ENCODE measurements around the gene ADAMTS4. TPM values are rescaled to one million over a fixed set of nuclear protein-coding genes. Genes with fewer than 3 reads are reported as not detected.

The ADAMTS4 gene
- total and polyA plus RNA-seq, 9 of the 15 experiments (the other 6 are each of a cell fraction or from before 2014, with no cell fraction given) = 0.07 to 3.7 (median 0.41) TPM

DNA sequence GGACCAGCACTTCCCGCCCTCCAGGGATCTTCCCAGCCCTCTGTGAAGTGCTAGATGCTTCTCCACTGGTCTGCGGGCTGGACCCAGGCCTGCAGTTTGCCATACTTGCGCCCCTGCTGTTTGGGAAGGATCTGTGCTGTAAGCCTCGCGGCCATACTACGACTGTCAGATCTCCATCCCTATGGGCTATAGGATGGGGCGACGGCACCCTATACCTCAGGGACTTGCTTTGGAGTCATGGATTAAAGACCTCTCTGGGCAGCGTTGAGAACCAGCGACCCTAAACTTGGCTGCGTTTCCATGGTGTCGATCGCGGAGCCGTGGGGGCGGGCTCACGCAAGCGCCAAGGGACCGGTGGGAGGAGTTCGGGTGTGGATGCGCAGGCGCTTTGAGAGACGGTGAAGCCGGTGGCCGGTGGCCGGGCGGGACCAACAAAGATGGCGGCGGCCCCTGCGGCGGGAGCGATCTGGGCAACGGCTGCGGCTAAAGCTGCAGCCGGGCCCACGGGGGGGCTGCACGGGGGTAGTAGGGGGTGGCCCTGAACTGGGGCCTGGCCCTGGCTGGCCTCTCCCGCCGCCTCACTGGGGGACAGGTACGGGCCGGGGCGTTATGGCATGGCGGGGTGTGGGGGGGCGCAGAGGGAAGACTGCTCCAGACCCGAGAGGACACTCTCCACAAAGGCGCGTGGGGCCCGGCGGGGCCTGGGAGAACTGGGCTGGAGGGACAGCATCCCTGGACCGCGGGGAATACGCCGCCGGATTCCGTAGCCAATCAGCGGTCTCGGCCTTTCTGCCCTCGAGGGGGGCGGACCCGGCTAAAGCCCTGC lies 39.6 kb downstream of the ADAMTS4 start, which contains the start of gene USP21 (continued):
- TF ChIP-seq, protein P1, sequence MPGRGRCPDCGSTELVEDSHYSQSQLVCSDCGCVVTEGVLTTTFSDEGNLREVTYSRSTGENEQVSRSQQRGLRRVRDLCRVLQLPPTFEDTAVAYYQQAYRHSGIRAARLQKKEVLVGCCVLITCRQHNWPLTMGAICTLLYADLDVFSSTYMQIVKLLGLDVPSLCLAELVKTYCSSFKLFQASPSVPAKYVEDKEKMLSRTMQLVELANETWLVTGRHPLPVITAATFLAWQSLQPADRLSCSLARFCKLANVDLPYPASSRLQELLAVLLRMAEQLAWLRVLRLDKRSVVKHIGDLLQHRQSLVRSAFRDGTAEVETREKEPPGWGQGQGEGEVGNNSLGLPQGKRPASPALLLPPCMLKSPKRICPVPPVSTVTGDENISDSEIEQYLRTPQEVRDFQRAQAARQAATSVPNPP (IDR thresholded peaks at IDR 0.05; ENCODE audit: borderline replicate concordance, insufficient read depth, insufficient read length) = no peak
- TF ChIP-seq, protein P2, sequence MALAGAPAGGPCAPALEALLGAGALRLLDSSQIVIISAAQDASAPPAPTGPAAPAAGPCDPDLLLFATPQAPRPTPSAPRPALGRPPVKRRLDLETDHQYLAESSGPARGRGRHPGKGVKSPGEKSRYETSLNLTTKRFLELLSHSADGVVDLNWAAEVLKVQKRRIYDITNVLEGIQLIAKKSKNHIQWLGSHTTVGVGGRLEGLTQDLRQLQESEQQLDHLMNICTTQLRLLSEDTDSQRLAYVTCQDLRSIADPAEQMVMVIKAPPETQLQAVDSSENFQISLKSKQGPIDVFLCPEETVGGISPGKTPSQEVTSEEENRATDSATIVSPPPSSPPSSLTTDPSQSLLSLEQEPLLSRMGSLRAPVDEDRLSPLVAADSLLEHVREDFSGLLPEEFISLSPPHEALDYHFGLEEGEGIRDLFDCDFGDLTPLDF (CRISPR knock-in tag; IDR thresholded peaks at IDR 0.05) = no peak; the same call in 1 of the 2 replicates
- TF ChIP-seq, protein P3, sequence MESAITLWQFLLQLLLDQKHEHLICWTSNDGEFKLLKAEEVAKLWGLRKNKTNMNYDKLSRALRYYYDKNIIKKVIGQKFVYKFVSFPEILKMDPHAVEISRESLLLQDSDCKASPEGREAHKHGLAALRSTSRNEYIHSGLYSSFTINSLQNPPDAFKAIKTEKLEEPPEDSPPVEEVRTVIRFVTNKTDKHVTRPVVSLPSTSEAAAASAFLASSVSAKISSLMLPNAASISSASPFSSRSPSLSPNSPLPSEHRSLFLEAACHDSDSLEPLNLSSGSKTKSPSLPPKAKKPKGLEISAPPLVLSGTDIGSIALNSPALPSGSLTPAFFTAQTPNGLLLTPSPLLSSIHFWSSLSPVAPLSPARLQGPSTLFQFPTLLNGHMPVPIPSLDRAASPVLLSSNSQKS (CRISPR knock-in tag; IDR thresholded peaks at IDR 0.05) = no peak
- peak; percentile 33; the same call in 1 of the 2 replicates for TF ChIP-seq C11orf30 (IDR thresholded peaks at IDR 0.05; ENCODE audit: low read depth)
- no peak for TF ChIP-seq ZNF143 (CRISPR knock-in tag; IDR thresholded peaks at IDR 0.05)
- no peak for TF ChIP-seq HNRNPUL1 (IDR thresholded peaks at IDR 0.05; ENCODE audit: low read length)
- no peak for TF ChIP-seq PCBP1 (IDR thresholded peaks at IDR 0.05; ENCODE audit: low read depth, low read length, poor library complexity, severe bottlenecking)
- TF ChIP-seq DNMT1 (IDR thresholded peaks at IDR 0.05) = no peak
- no peak for TF ChIP-seq GATA2 (CRISPR knock-in tag; IDR thresholded peaks at IDR 0.05)
- TF ChIP-seq ZFPM2 (CRISPR knock-in tag; IDR thresholded peaks at IDR 0.05) = no peak
- no peak for TF ChIP-seq KLF16 (IDR thresholded peaks at IDR 0.05)
- no peak; the same call in 1 of the 2 replicates for TF ChIP-seq RHOXF2B (CRISPR knock-in tag; conservative IDR thresholded peaks at IDR 0.05)
- TF ChIP-seq, protein P4, sequence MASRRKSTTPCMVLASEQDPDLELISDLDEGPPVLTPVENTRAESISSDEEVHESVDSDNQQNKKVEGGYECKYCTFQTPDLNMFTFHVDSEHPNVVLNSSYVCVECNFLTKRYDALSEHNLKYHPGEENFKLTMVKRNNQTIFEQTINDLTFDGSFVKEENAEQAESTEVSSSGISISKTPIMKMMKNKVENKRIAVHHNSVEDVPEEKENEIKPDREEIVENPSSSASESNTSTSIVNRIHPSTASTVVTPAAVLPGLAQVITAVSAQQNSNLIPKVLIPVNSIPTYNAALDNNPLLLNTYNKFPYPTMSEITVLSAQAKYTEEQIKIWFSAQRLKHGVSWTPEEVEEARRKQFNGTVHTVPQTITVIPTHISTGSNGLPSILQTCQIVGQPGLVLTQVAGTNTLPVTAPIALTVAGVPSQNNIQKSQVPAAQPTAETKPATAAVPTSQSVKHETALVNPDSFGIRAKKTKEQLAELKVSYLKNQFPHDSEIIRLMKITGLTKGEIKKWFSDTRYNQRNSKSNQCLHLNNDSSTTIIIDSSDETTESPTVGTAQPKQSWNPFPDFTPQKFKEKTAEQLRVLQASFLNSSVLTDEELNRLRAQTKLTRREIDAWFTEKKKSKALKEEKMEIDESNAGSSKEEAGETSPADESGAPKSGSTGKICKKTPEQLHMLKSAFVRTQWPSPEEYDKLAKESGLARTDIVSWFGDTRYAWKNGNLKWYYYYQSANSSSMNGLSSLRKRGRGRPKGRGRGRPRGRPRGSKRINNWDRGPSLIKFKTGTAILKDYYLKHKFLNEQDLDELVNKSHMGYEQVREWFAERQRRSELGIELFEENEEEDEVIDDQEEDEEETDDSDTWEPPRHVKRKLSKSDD (conservative IDR thresholded peaks at IDR 0.05; ENCODE audit: low read length) = no peak
- TF ChIP-seq PYGO2 (tag; IDR thresholded peaks at IDR 0.05) = no peak
- TF ChIP-seq MECOM (CRISPR knock-in tag; IDR thresholded peaks at IDR 0.05) = no peak
- TF ChIP-seq HMGN3 (IDR thresholded peaks at IDR 0.05; ENCODE audit: borderline replicate concordance, extremely low read depth, insufficient read length, low read depth, low read length) = peak; percentile 62
- TF ChIP-seq POU5F1 (IDR thresholded peaks at IDR 0.05; ENCODE audit: borderline replicate concordance, low read depth, low read length, partially characterized antibody) = peak; percentile 77
- no peak for TF ChIP-seq YBX1 (IDR thresholded peaks at IDR 0.05)
- TF ChIP-seq, protein P5, sequence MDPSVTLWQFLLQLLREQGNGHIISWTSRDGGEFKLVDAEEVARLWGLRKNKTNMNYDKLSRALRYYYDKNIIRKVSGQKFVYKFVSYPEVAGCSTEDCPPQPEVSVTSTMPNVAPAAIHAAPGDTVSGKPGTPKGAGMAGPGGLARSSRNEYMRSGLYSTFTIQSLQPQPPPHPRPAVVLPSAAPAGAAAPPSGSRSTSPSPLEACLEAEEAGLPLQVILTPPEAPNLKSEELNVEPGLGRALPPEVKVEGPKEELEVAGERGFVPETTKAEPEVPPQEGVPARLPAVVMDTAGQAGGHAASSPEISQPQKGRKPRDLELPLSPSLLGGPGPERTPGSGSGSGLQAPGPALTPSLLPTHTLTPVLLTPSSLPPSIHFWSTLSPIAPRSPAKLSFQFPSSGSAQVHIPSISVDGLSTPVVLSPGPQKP (CRISPR knock-in tag; IDR thresholded peaks at IDR 0.05) = no peak
- TF ChIP-seq MYBL2 (IDR thresholded peaks at IDR 0.05; ENCODE audit: low read depth) = no peak
- no peak for TF ChIP-seq MYBL2 (CRISPR knock-in tag; IDR thresholded peaks at IDR 0.05; ENCODE audit: borderline replicate concordance)
